ENCODE data around the gene PODXL2.

DNA sequence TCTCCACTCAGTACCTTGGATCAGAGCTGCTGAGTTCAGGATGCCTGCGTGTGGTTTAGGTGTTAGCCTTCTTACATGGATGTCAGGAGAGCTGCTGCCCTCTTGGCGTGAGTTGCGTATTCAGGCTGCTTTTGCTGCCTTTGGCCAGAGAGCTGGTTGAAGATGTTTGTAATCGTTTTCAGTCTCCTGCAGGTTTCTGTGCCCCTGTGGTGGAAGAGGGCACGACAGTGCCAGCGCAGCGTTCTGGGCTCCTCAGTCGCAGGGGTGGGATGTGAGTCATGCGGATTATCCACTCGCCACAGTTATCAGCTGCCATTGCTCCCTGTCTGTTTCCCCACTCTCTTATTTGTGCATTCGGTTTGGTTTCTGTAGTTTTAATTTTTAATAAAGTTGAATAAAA lies 7.0 kb upstream of the PODXL2 start:
- TF ChIP-seq, protein P1, sequence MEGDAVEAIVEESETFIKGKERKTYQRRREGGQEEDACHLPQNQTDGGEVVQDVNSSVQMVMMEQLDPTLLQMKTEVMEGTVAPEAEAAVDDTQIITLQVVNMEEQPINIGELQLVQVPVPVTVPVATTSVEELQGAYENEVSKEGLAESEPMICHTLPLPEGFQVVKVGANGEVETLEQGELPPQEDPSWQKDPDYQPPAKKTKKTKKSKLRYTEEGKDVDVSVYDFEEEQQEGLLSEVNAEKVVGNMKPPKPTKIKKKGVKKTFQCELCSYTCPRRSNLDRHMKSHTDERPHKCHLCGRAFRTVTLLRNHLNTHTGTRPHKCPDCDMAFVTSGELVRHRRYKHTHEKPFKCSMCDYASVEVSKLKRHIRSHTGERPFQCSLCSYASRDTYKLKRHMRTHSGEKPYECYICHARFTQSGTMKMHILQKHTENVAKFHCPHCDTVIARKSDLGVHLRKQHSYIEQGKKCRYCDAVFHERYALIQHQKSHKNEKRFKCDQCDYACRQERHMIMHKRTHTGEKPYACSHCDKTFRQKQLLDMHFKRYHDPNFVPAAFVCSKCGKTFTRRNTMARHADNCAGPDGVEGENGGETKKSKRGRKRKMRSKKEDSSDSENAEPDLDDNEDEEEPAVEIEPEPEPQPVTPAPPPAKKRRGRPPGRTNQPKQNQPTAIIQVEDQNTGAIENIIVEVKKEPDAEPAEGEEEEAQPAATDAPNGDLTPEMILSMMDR (IDR thresholded peaks at IDR 0.05): no peak
- no peak for TF ChIP-seq EP300 (IDR thresholded peaks at IDR 0.05; ENCODE audit: low read depth)
- no peak for TF ChIP-seq POLR2AphosphoS5 (IDR thresholded peaks at IDR 0.05)

All from transverse colon (tissue), 4 donors.